Panc1 (cell line): ENCODE measurements around the gene SSR4.

Source experiments
- CTCF ChIP-seq: fragments of 450-650 bp; IDR thresholded peaks from 2 replicates; pipeline ENCODE4 v1.5.1; 2017; ENCODE audit warnings: mild to moderate bottlenecking
- POLR2AphosphoS5 ChIP-seq: IDR thresholded peaks from 2 replicates; pipeline ENCODE4 v1.6.1; 2012; ENCODE audit warnings: mild to moderate bottlenecking, low read depth, low read length, moderate library complexity
- REST ChIP-seq, 2 experiments: IDR thresholded peaks; 2 replicates each; pipeline ENCODE4 v1.6.1; 2011 to 2012; ENCODE audit warnings: low read depth in 2 of 2, control low read depth in 1 of 2, low read length in 1 of 2, mild to moderate bottlenecking in 1 of 2, moderate library complexity in 1 of 2; ENCODE audit not compliant: insufficient read depth in 1 of 2

GRCh38 chrX:153770601-153771414 is 23.7 kb upstream of the SSR4 start:
- TF ChIP-seq CTCF (no peak), POLR2AphosphoS5 (no peak), REST (IDR thresholded peaks at IDR 0.05; ENCODE audit: insufficient read depth in 1 of 2, low read depth in 2 of 2, low read length in 1 of 2) (no peak)
